NCI-H2227 (cell line): Measurements from ENCODE around the gene OR5D14.

ENCODE experiments used
- DNase-seq: peaks from one replicate; lab custom pipeline; 2025; ENCODE audit not compliant: unreplicated experiment; lab: John Stamatoyannopoulos, UW

Gene OR5D14

GRCh38 chr11:55795256-55795655 lies at the start of gene OR5D14:
Gene OR5D14 (plus strand): TSS chr11:55795556. CDS start chr11:55795556, 0 bp downstream.
- no peak for DNase-seq

- DNase-seq, result no peak
These were observed 22.2 kb upstream of the OR5D14 start, which contains the start of gene OR5D13 for GRCh38 chr11:55773138-55773537. Gene OR5D13 (plus strand): TSS chr11:55773438. CDS start chr11:55773438, 0 bp downstream.

- no peak for DNase-seq
These were observed 3.8 kb upstream of the OR5D14 start for GRCh38 chr11:55791606-55792005.

- DNase-seq, result no peak
These were observed 2.0 kb upstream of the OR5D14 start for GRCh38 chr11:55793321-55793720.

GRCh38 chr11:55806248-55806647 lies 10.9 kb downstream of the OR5D14 start:
- DNase-seq, result no peak

- no peak for DNase-seq
These were observed 15.7 kb downstream of the OR5D14 start, which contains the start of gene OR5L1 for GRCh38 chr11:55811067-55811466. Gene OR5L1 (plus strand): TSS chr11:55811367. CDS start chr11:55811467, 100 bp downstream.

- DNase-seq, result no peak
These were observed 24.0 kb downstream of the OR5D14 start, which contains the start of gene OR5D18 for GRCh38 chr11:55819330-55819729. Gene OR5D18 (plus strand): TSS chr11:55819630. CDS start chr11:55819630, 0 bp downstream.

- no peak for DNase-seq
These were observed 31.6 kb downstream of the OR5D14 start, which contains the start of gene OR5L2 for GRCh38 chr11:55826919-55827318. Gene OR5L2 (plus strand): TSS chr11:55827219. CDS start chr11:55827219, 0 bp downstream.

GRCh38 chr11:55838452-55838851 lies 43.1 kb downstream of the OR5D14 start, which contains the start of gene OR5D16:
Gene OR5D16 (plus strand): TSS chr11:55838752. CDS start chr11:55838752, 0 bp downstream.
- no peak for DNase-seq
